GM23338 (cell line): ENCODE measurements around the gene REX1BD. TPM values are rescaled to one million over a fixed set of nuclear protein-coding genes. Genes with fewer than 3 reads are reported as not detected.

ENCODE experiments used
- ATAC-seq: fragments of 200-7000 bp; cut with Tn5 transposase; 3 replicates; pipeline ENCODE4 v1.9.1; 2020
- DNase-seq: peaks from one replicate; pipeline ENCODE4 v3.0.0-alpha.2; 2015; ENCODE audit warnings: low spot score
- H2AFZ ChIP-seq: fragments of 200-600 bp; sonication (generic); 2 replicates; pipeline ENCODE4 v1.8.0; 2016; ENCODE audit warnings: antibody characterized with exemption, mild to moderate bottlenecking, moderate library complexity
- H3F3A ChIP-seq: fragments of 200-600 bp; sonication (generic); replicated peaks from 2 replicates; pipeline ENCODE4 v1.8.0; 2017; ENCODE audit warnings: antibody characterized with exemption, mixed run types, low read depth
- H3K27ac ChIP-seq: fragments of 200-600 bp; sonication (generic); 2 replicates; pipeline ENCODE4 v1.6.1; 2016; ENCODE audit warnings: low read depth
- H3K27me3 ChIP-seq: fragments of 200-600 bp; sonication (generic); 2 replicates; pipeline ENCODE4 v1.8.0; 2016; ENCODE audit warnings: mild to moderate bottlenecking, mixed run types, moderate library complexity; ENCODE audit not compliant: insufficient read depth
- H3K36me3 ChIP-seq: fragments of 200-600 bp; sonication (generic); 2 replicates; pipeline ENCODE4 v1.8.0; 2016; ENCODE audit warnings: mild to moderate bottlenecking; ENCODE audit not compliant: insufficient read depth
- H3K4me1 ChIP-seq: fragments of 200-600 bp; sonication (generic); 2 replicates; pipeline ENCODE4 v1.8.0; 2016; ENCODE audit warnings: mild to moderate bottlenecking, moderate library complexity; ENCODE audit not compliant: insufficient read depth
- H3K4me2 ChIP-seq: fragments of 200-600 bp; sonication (generic); 2 replicates; pipeline ENCODE4 v1.7.1; 2017; ENCODE audit warnings: mixed run types
- H3K4me3 ChIP-seq: fragments of 200-600 bp; sonication (generic); 2 replicates; pipeline ENCODE4 v1.6.1; 2016; ENCODE audit warnings: mixed run types
- H3K79me2 ChIP-seq: fragments of 200-600 bp; sonication (generic); replicated peaks from 2 replicates; pipeline ENCODE4 v1.8.0; 2017; ENCODE audit warnings: mild to moderate bottlenecking; ENCODE audit not compliant: insufficient read depth
- H3K9me2 ChIP-seq: fragments of 200-600 bp; sonication (generic); 2 replicates; pipeline ENCODE4 v1.8.0; 2017; ENCODE audit not compliant: insufficient read depth
- H4K20me1 ChIP-seq: fragments of 200-600 bp; sonication (generic); replicated peaks from 2 replicates; pipeline ENCODE4 v1.8.0; 2017; ENCODE audit warnings: mild to moderate bottlenecking; ENCODE audit not compliant: insufficient read depth
- H3K27ac Mint-ChIP-seq: 2 replicates; pipeline ENCODE4 v1.8.0; 2020; ENCODE audit warnings: inconsistent platforms, mild to moderate bottlenecking, moderate library complexity, mixed read lengths
- H3K27me3 Mint-ChIP-seq: 3 replicates; pipeline ENCODE4 v1.8.0; 2022; ENCODE audit warnings: low read depth, mild to moderate bottlenecking, moderate library complexity, mixed read lengths, inconsistent platforms; ENCODE audit not compliant: insufficient read depth, poor library complexity
- H3K36me3 Mint-ChIP-seq: 3 replicates; pipeline ENCODE4 v1.8.0; 2021; ENCODE audit warnings: low read depth, mild to moderate bottlenecking, inconsistent platforms, moderate library complexity, mixed read lengths
- H3K4me1 Mint-ChIP-seq: 3 replicates; pipeline ENCODE4 v1.8.0; 2020; ENCODE audit warnings: mild to moderate bottlenecking, inconsistent platforms, mixed read lengths
- H3K4me3 Mint-ChIP-seq: 3 replicates; pipeline ENCODE4 v1.8.0; 2021; ENCODE audit warnings: moderate library complexity, mild to moderate bottlenecking, inconsistent platforms, mixed read lengths
- H3K9me3 Mint-ChIP-seq: 3 replicates; pipeline ENCODE4 v1.8.0; 2020; ENCODE audit warnings: moderate library complexity, mild to moderate bottlenecking, inconsistent platforms, mixed read lengths
- EZH2 ChIP-seq: fragments of 200-600 bp; sonication (generic); IDR thresholded peaks from one replicate; pipeline ENCODE4 v1.8.0; 2017; ENCODE audit warnings: antibody characterized with exemption, mild to moderate bottlenecking, low read depth; ENCODE audit not compliant: unreplicated experiment
- EZH2phosphoT487 ChIP-seq: fragments of 200-600 bp; sonication (generic); IDR thresholded peaks from one replicate; pipeline ENCODE4 v1.8.1; 2018; ENCODE audit warnings: antibody characterized with exemption; ENCODE audit not compliant: unreplicated experiment
- JUNB ChIP-seq: IDR thresholded peaks from one replicate; pipeline ENCODE4 v1.6.1; 2016; ENCODE audit warnings: antibody characterized with exemption; ENCODE audit not compliant: unreplicated experiment
- POLR2AphosphoS5 ChIP-seq: IDR thresholded peaks from 2 replicates; pipeline ENCODE4 v1.6.1; 2016; ENCODE audit warnings: antibody characterized with exemption, low read depth
- REST ChIP-seq: IDR thresholded peaks from one replicate; pipeline ENCODE4 v1.6.1; 2018; ENCODE audit warnings: antibody characterized with exemption; ENCODE audit not compliant: unreplicated experiment
- STAT1 ChIP-seq: IDR thresholded peaks from one replicate; pipeline ENCODE4 v1.6.1; 2016; ENCODE audit warnings: antibody characterized with exemption; ENCODE audit not compliant: unreplicated experiment
- ZNF114 ChIP-seq: fragments of 250-450 bp; sonication (Bioruptor Pico); IDR thresholded peaks from 2 replicates; pipeline ENCODE4 v1.5.0; 2020; ENCODE audit warnings: mild to moderate bottlenecking, moderate library complexity
- ZNF331 ChIP-seq: fragments of 250-450 bp; sonication (Bioruptor Pico); IDR thresholded peaks from 2 replicates; pipeline ENCODE4 v1.5.0; 2020; ENCODE audit warnings: low read depth, mild to moderate bottlenecking, moderate library complexity
- ZNF462 ChIP-seq: fragments of 250-450 bp; sonication (Bioruptor Pico); IDR thresholded peaks from 2 replicates; pipeline ENCODE4 v1.5.0; 2020; ENCODE audit warnings: mild to moderate bottlenecking, moderate library complexity
- polyA plus RNA-seq: library from polyadenylated mRNA; unstranded; fragments of >200 nt; fragmentation: Nextera tagmentation; extraction: Ambion mirVana; gene quantifications from 2 replicates; pipeline ENCODE4 v1.2.1, GENCODE V29; 2016
- total RNA-seq: library from RNA; depleted of rRNA; stranded (reverse); fragments of >200 nt; shearing (Covaris generic); gene quantifications from 2 replicates; pipeline ENCODE4 v1.2.3, GENCODE V29; 2014

Gene REX1BD
- total and polyA plus RNA-seq, 2 experiments from 2014 or later: 124 to 138 TPM

GRCh38 chr19:18620902-18621301 is 32.3 kb downstream of the REX1BD start (continued):
- no peak for TF ChIP-seq REST
- TF ChIP-seq POLR2AphosphoS5: no peak
- no peak for TF ChIP-seq ZNF114
- TF ChIP-seq JUNB: no peak
- TF ChIP-seq ZNF331 (CRISPR knock-in tag): no peak
- no peak for TF ChIP-seq EZH2phosphoT487

GRCh38 chr19:18626906-18627305 is 38.3 kb downstream of the REX1BD start:
- H3K27ac Mint-ChIP-seq: no peak overlapping the region
- TF ChIP-seq JUNB (no peak), ZNF114 (no peak), STAT1 (no peak), EZH2 (no peak)
- no peaks in the 10 kb centered on the region for H3K36me3 Mint-ChIP-seq
- Histone ChIP-seq H3K27me3 (no peaks in the 10 kb centered on the region), H3K9me2 (no peaks in the 10 kb centered on the region), H2AFZ (no peak overlapping the region), H3K4me2 (no peak overlapping the region), H4K20me1 (no peaks in the 10 kb centered on the region), H3K4me1 (no peaks in the 10 kb centered on the region), H3F3A (no peaks in the 10 kb centered on the region), H3K4me3 (no peak overlapping the region), H3K27ac (no peak overlapping the region), H3K79me2 (no peaks in the 10 kb centered on the region), H3K36me3 (no peaks in the 10 kb centered on the region)
- DNase-seq (peak; percentile 28), ATAC-seq (no peak)
- H3K27me3 Mint-ChIP-seq: peaks cover 9% of the 10 kb centered on the region
- H3K4me3 Mint-ChIP-seq: no peak overlapping the region
- H3K9me3 Mint-ChIP-seq: no peaks in the 10 kb centered on the region
- H3K4me1 Mint-ChIP-seq: no peaks in the 10 kb centered on the region

- Mint-ChIP-seq H3K9me3 (no peaks in the 10 kb centered on the region), H3K36me3 (no peaks in the 10 kb centered on the region), H3K27me3 (peaks cover 11% of the 10 kb centered on the region), H3K4me3 (no peak overlapping the region), H3K4me1 (no peaks in the 10 kb centered on the region), H3K27ac (no peak overlapping the region)
- Histone ChIP-seq H3K9me2 (no peaks in the 10 kb centered on the region), H3K27ac (no peak overlapping the region), H3K79me2 (no peaks in the 10 kb centered on the region), H2AFZ (no peak overlapping the region), H3F3A (no peaks in the 10 kb centered on the region), H3K4me2 (no peak overlapping the region), H4K20me1 (no peaks in the 10 kb centered on the region), H3K36me3 (no peaks in the 10 kb centered on the region), H3K4me3 (no peak overlapping the region), H3K4me1 (no peaks in the 10 kb centered on the region), H3K27me3 (peaks cover 3% of the 10 kb centered on the region)
- ATAC-seq (no peak; the same call in 2 of the 3 replicates), DNase-seq (no peak)
- TF ChIP-seq ZNF114 (no peak), ZNF462 (CRISPR knock-in tag) (no peak), EZH2phosphoT487 (no peak), JUNB (no peak), ZNF331 (CRISPR knock-in tag) (no peak)
Observed at GRCh38 chr19:18629166-18630088, 40.8 kb downstream of the REX1BD start.
